Measurements from ENCODE around the gene CACNB1. TPM values are rescaled to one million over a fixed set of nuclear protein-coding genes. Genes with fewer than 3 reads are reported as not detected.
A peak's percentile ranks its signal among the peaks of the same experiment; 100 is the strongest.

The CACNB1 gene
- total and polyA plus RNA-seq, 10 of the 15 experiments (the other 5 are each of a cell fraction or from before 2014, with no cell fraction given), result 0.06 to 15.6 (median 6.3) TPM

DNA sequence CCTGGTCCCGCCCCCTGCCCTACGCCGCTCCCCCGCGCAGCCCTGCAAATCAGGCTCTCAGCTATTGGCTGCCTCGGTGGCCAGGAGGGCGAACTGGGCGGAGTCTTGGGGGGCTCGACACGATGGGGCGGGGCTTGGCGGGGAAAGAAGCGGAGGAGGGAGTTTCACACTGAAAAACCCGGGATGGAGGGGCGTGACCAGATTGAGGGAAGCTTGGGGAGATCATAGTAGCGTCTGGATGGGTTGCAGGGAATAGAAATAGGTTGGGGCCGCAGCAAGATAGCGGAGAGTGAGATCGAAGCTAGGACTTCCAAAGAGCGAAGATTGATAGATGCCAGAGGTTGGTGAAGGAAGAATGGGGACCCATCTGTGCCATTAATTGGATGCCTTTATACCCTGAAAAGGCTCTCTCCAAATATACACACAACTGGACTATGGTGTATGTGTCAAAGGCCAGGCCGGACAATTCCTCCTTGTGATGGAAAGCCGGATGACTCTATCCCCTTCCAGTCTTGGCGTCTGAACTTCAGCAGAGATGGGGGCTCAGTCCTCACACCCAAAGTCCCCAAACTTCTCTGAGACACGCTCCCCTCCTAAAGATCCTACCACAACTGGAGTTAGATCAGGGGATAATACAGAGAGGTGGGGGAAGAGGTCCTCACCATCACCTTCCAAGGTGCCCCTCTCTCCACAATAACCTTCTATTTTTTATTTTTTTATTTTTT is 28.7 kb upstream of the CACNB1 start:
- H3K9me3 ChIP-seq (replicated peaks; ENCODE audit: control insufficient read depth, insufficient read depth, low read length), result no peaks in the 10 kb centered on the region
- CTCF ChIA-PET, result interaction anchor here (1.4 to 1.6 kb wide), 2 partner anchors 18 kb away, joined by 3 to 4 read pairs; no protein-coding TSS in a partner anchor
- no peak overlapping the region for H3K4me3 ChIP-seq
- no peaks in the 10 kb centered on the region for H4K20me1 ChIP-seq (ENCODE audit: control insufficient read depth, insufficient read depth)
- SMC1A ChIA-PET (ENCODE audit: uncharacterized antibody, unreplicated experiment), result no interaction called here
- FAIRE-seq (no peak), ATAC-seq (no peak), DNase-seq (ENCODE audit: low read depth, low spot score) (no peak)
- H3K27me3 ChIP-seq (replicated peaks in 1 of 2; ENCODE audit: control insufficient read depth in 2 of 2, insufficient read depth in 2 of 2, low read length in 1 of 2), result peaks cover 4 to 8% of the 10 kb centered on the region in 2 experiments; a peak in 3 of 4 replicates
- 28% methylated on average over 21 of the region's 24 CpGs for WGBS (ENCODE audit: insufficient coverage, insufficient replicate concordance, low lambda C conversion rate, missing lambda C conversion rate)
- intact Hi-C loops (cut with micrococcal nuclease; ENCODE audit: unreplicated experiment), result no loop called here
- H3K27ac ChIP-seq (ENCODE audit: control insufficient read depth, insufficient read depth), result no peak overlapping the region
- H3K36me3 ChIP-seq (ENCODE audit: control insufficient read depth in 2 of 2, insufficient read depth in 2 of 2, low read length in 1 of 2), result no peaks in the 10 kb centered on the region
- no peak overlapping the region for H2AFZ ChIP-seq (ENCODE audit: control insufficient read depth, low read depth, low read length)
- no peak overlapping the region for H3K9ac ChIP-seq (ENCODE audit: control insufficient read depth, insufficient read depth, low read length)
- TF ChIP-seq ZSCAN29 (IDR thresholded peaks at IDR 0.05), result no peak
- in situ Hi-C loops (cut with MboI), result no loop called here
- RAD21 ChIA-PET (ENCODE audit: unreplicated experiment), result no interaction called here
- H3K4me2 ChIP-seq (ENCODE audit: control insufficient read depth, insufficient read depth), result no peak overlapping the region
- no peaks in the 10 kb centered on the region for H3K4me1 ChIP-seq (ENCODE audit: control insufficient read depth, insufficient read depth, low read length)
- H3K79me2 ChIP-seq (ENCODE audit: control insufficient read depth, insufficient read depth, low read length), result no peaks in the 10 kb centered on the region
- POLR2A ChIA-PET, result no interaction called here
- BruUV-seq (replicated peaks), result no TSS peak

DNA sequence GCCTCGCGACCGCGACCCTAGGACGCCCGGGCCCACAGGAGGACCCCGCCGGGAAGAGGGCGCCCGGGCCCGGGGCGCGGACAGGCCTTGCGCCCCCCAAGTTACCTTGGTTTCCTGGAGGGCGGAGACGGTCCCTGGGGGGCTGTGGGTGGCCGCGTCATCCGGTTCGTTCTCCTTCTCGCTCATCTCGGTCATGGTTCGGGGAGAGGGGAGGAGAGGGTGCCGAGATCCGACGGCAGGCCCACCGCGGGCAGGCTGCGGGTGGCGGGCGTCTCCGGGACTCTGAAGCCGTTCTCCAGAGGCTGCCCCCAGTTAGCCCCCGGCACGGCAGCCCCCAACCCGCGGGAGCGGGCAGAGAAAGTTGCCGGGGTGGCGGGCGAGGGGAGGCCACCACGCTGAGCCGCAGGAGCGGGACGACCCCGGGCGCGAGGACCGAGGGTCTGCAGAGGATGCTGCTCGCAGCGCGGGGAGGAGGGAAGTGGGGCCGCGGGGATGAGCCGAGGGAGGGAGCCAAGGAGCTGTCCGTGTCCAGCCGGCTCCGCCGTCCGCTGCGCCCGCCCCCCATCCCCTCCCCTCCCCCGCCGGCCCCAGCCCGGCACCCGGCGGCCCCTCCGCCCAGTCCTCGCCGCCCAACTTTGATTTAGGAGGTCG is 28.0 kb upstream of the CACNB1 start, which contains the start of gene STAC2:
Gene STAC2 (minus strand): TSS at position 638 of the 651 bp plus-strand sequence. CDS start 443 bp downstream, at position 195.
- Histone ChIP-seq H3K9ac (ENCODE audit: control insufficient read depth, insufficient read depth, low read length) (no peak within 1 kb of the TSS), H3K27ac (ENCODE audit: control insufficient read depth, insufficient read depth) (no peak within 1 kb of the TSS), H3K4me1 (ENCODE audit: control insufficient read depth, insufficient read depth, low read length) (no peaks in the 10 kb centered on the region), H4K20me1 (ENCODE audit: control insufficient read depth, insufficient read depth) (no peaks in the 10 kb centered on the region), H3K79me2 (ENCODE audit: control insufficient read depth, insufficient read depth, low read length) (no peaks in the 10 kb centered on the region), H3K4me2 (ENCODE audit: control insufficient read depth, insufficient read depth) (no peak within 1 kb of the TSS), H3K9me3 (replicated peaks; ENCODE audit: control insufficient read depth, insufficient read depth, low read length) (no peaks in the 10 kb centered on the region), H3K27me3 (replicated peaks in 1 of 2; ENCODE audit: control insufficient read depth in 2 of 2, insufficient read depth in 2 of 2, low read length in 1 of 2) (peaks cover 4 to 8% of the 10 kb centered on the region in 2 experiments; a peak in 3 of 4 replicates), H3K36me3 (ENCODE audit: control insufficient read depth in 2 of 2, insufficient read depth in 2 of 2, low read length in 1 of 2) (no peaks in the 10 kb centered on the region), H2AFZ (ENCODE audit: control insufficient read depth, low read depth, low read length) (no peak within 1 kb of the TSS), H3K4me3 (no peak within 1 kb of the TSS)
- ChIA-PET RAD21 (ENCODE audit: unreplicated experiment) (no interaction called here), POLR2A (no interaction called here), SMC1A (ENCODE audit: uncharacterized antibody, unreplicated experiment) (no interaction called here), CTCF (interaction anchor here (1.6 kb wide), 1 partner anchor 19 kb away, joined by 4 read pairs; no protein-coding TSS in a partner anchor)
- no peak for DNase-seq (ENCODE audit: low read depth, low spot score)
- TF ChIP-seq MEF2B (IDR thresholded peaks at IDR 0.05; ENCODE audit: partially characterized antibody, poor library complexity, severe bottlenecking), result peak; percentile 18
- no peak for TF ChIP-seq TCF7 (IDR thresholded peaks at IDR 0.05; ENCODE audit: borderline replicate concordance)
- TF ChIP-seq ESRRA (IDR thresholded peaks at IDR 0.05; ENCODE audit: low read length), result no peak
- WGBS (ENCODE audit: insufficient coverage, insufficient replicate concordance, low lambda C conversion rate, missing lambda C conversion rate), result 2% methylated on average over 34 of the region's 71 CpGs
- in situ Hi-C loops (cut with MboI) (no loop called here), intact Hi-C loops (cut with micrococcal nuclease; ENCODE audit: unreplicated experiment) (no loop called here)
- no TSS peak for BruUV-seq (replicated peaks)
- ATAC-seq, result no peak
- no peak for FAIRE-seq
